DMS53 treated with DMSO at 0.1 percent for 48 hours (cell line): ENCODE data around the gene RUBCNL.

ENCODE experiments used
- DNase-seq: peaks from one replicate; lab custom pipeline; 2025; ENCODE audit not compliant: unreplicated experiment; lab: John Stamatoyannopoulos, UW

The RUBCNL gene

DNA sequence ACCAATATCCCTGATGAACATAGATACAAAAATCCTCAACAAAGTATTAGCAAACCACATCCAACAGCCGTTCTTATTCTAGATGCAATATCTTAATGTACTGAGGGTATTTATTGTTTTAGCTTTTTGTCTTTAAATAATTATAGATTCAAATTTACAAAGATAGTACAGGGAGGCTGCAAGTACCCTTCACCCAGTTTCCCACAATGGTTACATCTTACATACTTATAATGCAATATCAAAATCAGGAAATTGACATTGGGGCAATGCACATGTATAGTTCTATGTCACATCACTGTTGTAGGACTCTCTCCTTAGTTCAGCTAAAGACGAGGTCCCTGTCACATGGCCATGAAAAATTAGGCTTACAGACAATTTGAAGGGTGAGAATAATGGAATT, 75.8 kb downstream of the RUBCNL start:
- no peak for DNase-seq

DNA sequence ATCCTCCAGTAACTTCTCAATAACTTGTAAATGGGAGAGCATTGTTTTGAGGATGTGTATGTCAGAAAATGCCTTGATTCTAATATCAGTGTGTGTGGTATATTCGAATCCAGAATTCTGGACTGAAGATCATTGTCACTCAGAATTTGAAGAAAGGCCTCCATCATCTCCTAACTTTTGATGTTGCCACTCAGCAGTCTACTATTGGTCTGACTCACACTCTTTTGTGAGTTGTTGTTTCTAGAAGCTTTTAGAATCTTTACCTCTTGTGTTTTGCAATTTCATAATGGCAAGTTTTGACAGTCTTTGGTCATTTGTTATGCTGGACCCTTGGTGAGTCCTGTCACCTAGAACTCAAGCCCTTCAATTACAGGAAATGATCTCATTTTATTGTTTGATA, 77.0 kb downstream of the RUBCNL start:
- DNase-seq: no peak

DNA sequence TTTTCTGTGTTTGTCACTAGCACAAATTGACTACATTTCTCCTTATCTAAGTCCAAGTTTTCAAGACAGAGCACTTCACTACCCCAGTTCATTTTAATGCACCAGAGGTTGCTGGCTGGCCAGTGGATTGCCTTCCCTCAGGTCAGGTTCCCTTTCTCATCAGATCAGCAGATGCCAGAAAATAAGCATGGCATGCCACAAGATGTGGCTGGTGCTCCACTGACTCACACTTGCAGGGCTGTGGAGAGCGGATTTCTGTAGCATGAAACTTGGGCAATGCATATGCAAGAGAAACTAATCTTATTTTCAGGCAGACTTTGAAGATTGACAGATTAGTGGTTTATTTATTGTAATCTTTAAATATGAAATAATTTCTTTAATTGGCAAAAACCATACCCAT, 79.5 kb downstream of the RUBCNL start:
- no peak for DNase-seq

DNA sequence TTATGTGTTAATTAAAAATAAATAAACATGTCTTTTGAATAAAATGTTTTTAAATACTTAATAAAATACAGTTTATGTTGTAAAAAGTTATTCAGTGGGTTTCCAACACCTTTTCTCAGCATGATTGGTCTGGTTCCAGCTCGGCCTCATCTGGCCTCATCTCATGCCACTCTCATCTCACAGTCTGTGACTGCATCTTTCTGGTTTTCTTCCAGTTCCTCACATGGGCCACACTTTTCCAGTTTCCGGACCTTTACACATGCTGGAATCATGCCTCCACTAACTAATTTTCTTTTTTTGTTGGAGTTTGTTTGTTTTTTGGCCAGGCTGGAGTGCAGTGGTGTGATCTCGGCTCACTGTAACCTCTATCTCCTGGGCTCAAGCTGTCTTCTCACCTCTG, 82.5 kb downstream of the RUBCNL start:
- DNase-seq: no peak

DNA sequence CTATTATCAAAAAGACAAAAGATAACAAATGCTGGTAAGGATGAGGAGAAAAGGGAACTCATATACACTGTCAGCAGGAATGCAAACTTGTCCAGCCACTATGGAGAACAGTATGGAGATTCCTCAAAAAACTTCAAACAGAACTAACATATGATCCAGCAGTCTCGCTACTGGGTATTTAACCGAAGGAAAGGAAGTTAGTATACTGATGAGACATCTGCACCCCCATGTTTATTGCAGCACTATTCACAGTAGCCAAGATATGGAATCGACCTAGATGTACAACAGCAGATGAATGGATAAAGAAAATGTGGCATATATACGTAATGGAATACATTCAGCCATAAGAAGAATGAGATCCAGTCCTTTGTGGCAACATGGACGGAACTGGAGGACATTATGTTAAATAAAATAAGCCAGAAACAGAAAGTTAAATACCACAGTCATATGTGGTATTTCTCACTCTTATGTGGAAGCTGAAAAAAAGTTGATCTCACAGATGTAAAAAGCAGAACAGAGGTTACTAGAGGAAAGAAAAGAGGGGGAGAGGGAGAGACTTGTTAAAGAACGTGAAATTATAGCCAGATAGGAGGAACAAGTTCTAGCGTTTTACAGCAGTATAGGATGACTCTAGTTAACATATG, 83.2 kb downstream of the RUBCNL start:
- DNase-seq: no peak

DNA sequence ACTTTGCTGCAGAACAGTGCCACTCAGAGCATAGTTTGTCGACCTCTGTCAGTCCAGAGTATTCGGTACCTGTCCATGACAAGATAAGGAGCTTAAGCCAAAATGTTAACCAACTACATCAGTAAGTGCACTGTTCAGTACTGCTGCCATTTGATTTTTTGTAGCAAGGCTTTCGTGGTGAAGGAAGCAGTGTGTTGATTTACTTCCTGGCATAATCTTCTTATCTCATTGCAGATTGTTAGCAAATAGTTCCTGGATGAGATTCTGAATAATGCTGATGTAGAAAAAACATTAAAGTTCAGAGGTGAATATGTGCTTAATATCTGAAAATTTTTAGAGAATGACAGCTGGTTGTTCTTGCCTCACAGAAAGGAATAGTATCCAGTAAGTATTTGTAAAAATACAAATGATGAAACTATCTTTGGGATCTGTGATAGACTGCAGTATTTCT, 89.7 kb downstream of the RUBCNL start:
- DNase-seq: no peak

DNA sequence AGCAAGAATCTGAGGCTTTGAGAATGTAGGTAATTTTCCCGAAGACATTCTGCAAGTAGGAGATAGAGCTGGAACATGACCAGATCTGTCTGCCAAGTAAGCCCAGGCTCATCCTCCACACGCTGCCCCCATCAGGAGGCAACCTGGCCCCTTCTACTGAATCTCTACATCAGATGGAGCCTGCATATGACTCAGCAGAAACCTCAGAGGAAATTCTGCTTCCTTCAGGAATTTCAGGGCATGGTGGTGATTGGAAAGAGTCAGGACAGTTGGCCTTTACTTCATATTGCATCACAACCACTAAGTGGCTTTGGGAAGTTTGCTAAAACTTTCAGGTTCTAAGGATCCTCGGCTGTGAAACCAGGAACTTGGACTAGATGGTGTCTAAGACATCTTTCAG, 90.1 kb downstream of the RUBCNL start:
- DNase-seq: no peak

DNA sequence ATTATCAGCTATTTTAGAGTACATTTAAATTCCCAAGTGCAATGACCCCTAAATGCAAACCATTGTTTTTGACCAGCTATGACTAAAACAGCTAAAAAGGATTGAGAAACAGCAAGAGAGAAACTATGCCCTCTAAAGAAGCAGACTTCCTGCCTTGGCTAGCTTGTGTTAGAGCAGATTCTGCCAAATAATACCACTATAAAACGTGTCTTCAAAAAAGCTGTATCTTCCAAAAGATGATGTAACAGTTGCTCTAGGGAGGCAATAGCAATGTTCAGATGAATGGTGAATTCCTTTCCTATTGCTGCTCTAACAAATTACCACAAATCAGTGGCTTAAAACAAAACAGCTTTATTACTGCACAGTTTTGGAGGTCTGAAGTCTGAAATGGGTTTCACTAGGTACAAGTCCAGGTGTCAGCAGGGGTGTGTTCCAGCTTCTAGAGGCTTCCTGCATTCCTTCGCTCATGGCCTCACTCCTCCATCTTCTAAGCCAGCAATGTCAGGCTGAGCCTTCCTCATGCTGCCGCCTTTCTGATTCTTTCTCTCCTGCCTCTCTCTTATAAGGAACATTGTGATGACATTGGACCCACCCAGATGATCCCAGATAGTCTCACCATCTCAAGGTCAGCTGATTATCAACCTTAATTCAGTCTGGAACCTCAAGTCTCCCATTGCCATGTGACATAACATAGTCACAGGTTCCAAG, 90.8 kb downstream of the RUBCNL start:
- no peak for DNase-seq

DNA sequence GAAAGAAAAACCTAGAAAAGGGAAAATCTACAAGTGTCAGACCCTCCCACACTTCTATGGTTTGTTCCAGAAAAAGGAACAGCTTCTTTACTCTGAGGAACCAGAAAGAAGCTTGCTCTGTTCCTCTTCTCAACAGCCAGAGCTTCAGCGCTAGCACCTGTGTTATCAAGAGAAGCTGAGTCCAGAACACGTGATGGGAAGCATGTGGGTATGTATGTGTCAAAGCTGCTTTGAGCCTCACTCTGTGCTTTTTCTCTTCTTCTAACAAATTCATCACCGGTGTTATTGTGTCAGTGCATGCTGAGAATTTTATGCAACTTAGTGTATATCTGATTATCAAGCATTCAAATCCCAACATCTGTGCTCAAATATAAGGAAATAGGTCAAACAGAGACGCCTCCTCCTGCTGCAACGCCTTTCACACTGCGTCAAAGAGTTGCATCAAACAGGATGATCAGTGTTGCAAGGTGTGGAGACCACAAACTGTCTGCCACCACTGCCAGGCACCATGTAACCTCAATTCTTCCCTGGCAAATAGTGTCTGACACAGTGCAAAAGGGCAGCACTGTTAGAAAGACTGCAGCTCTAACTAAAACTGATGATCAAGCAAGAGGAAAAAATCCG, 91.4 kb downstream of the RUBCNL start:
- no peak for DNase-seq

DNA sequence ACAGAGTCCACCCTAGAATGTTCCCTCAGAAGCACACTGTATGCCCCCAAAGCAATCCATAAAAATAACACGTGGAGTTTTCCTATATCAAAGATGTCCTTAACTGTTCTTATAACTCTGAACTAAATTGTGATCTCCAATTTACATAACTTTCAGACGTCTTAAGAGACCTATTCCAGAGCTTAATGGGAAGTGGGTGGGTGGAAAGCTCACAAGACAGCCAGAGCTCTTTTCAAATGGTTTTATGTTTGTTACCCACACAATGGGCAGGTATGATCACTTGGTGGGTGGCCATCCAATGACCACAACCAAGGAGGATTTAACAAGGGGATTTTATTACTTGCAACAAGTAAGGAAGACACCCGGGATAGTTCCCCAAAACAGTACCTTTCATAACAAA, 93.6 kb downstream of the RUBCNL start:
- DNase-seq: no peak
